GM18502 (cell line): Measurements from ENCODE around the gene GJC1.

ENCODE experiments used
- ATAC-seq: cut with Tn5 transposase; IDR thresholded peaks from one replicate; pipeline ENCODE4 v1.9.1; 2021; ENCODE audit warnings: mild to moderate bottlenecking; ENCODE audit not compliant: unreplicated experiment, poor library complexity

Gene GJC1

GRCh38 chr17:44829523-44830358 is at the start of gene GJC1:
GJC1 (minus strand) TSS chr17:44830287; CDS start chr17:44805817, 24,470 bp downstream.
- ATAC-seq: no peak

GRCh38 chr17:44879376-44879775 is 49.3 kb upstream of the GJC1 start:
- no peak for ATAC-seq

- ATAC-seq: no peak
Measured at GRCh38 chr17:44878627-44879221, 48.6 kb upstream of the GJC1 start.

GRCh38 chr17:44877121-44877520 is 47.0 kb upstream of the GJC1 start:
- ATAC-seq: no peak

DNA sequence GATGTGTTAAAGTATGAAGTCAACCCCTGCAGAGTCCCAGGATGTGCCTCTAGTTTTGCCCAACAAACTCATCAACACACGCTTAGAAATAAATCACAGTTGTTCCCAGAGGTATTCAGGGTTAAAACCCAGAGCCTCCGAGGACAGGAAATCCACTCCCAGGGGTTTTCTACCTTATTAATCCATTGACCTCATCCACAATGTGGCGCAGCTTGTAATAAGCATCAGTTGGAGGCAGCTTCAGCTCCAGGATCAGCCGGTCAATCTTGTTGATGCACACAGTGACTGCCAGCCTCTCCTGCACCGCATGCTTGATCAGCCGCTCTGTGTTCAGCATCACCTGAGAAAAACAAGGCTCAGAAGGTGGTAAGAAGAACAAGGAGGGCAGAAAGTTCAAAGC is 45.7 kb upstream of the GJC1 start:
- ATAC-seq: no peak

- ATAC-seq: no peak
Measured at GRCh38 chr17:44872131-44872768, 42.2 kb upstream of the GJC1 start.

- no peak for ATAC-seq
Measured at GRCh38 chr17:44871556-44871955, 41.5 kb upstream of the GJC1 start.

DNA sequence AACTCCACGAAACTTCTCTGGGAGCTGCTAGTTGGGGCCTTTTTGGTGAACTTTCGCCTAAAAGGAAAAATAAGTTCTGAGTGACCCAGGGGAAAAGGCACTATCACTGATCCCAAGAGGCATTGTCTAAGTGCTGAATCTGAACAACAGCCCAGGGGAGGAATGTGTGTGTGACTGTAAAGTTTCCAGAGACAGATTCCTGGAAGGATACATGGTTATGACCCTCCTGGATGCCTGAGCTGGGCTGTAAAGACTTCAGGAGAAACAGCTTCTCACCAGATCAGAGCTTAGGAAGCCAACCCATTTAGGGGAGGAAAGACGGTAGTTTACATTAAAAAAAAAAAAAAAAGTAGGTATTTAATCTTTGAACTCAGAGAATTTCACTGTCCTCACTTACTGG is 37.8 kb upstream of the GJC1 start:
- ATAC-seq: no peak

DNA sequence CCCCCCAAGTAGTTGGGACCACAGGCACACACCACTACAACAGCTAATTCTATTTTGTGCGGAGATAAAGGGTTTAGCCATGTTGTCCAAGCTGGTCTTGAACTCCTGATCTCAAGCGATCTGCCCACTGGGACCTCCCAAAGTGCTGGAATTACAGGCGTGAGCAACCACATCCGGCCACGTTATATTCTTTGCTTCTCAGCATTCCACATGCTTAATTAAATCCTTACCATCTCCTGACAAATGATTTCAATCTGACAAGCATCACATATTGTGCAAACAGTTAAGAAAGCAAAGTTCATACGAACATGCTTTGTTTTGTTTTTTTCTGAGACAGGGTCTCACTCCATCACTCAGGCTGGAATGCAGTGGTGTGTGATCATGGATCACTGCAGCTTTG is 35.8 kb upstream of the GJC1 start:
- ATAC-seq: no peak

- ATAC-seq: no peak
Measured at GRCh38 chr17:44865231-44865660, 35.2 kb upstream of the GJC1 start.

GRCh38 chr17:44864831-44865230 is 34.7 kb upstream of the GJC1 start:
- no peak for ATAC-seq

DNA sequence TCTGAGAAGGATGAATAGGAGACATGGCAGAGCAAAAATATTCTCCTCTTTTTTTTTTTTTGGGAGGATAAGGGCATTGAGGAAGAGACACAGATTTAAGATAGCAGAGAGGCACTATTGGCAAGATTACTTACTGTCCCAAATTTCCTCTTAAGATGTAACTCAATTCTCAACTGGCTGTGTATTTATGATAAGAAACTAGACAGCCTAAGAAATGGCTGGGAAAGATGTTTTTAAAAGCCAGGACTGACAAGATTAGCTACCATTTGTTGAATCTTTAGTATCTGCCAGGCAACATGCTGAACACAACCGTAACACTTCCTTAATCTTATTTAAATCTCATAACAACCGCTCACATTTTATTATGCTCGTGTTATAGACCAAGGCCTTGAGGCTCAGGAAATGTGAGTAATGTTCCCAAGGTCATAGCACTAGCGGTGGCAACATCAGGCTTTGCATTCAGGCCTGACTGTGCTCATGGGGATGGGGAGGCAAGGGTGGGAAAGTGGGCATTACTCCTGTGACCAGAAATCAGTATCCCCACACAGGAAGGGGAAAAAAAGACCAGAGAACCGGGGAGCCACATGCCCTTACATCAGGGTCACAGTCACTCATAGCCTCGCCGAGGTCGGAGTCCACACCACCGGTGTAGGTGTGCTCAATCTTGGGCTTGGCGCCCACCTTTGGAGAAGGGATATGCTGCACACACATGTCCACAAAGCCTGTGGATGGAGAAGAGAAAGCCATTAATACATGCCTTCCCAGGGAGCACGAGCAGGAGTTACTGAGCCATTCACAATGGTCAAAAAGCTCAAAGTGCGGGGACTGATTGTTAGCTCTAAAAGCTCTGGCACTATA is 33.2 kb upstream of the GJC1 start:
- no peak for ATAC-seq

GRCh38 chr17:44862278-44862914 is 32.3 kb upstream of the GJC1 start:
- no peak for ATAC-seq

- ATAC-seq: no peak
Measured at GRCh38 chr17:44859701-44860100, 29.6 kb upstream of the GJC1 start.

GRCh38 chr17:44854192-44854591 is 24.1 kb upstream of the GJC1 start:
- ATAC-seq: no peak

DNA sequence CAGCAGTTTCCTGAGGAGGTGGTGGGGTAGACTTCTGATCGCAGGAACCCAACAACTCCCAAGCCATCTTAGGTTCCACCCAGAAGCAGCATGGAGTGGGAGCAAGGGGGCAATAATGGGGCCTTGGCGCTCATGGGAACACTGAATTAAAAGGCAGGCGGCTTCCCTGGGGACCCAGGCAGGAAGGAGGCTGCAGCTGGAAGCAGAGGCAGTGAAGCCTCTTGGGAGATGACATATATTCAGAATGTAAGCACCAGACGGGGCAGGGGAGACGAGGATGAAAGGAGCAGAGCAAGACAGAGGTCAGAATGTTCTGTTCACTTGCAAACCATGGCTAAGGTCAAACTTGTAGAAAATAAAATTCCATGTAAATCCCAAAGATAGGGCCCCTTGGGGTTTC is 20.5 kb upstream of the GJC1 start:
- ATAC-seq: no peak

DNA sequence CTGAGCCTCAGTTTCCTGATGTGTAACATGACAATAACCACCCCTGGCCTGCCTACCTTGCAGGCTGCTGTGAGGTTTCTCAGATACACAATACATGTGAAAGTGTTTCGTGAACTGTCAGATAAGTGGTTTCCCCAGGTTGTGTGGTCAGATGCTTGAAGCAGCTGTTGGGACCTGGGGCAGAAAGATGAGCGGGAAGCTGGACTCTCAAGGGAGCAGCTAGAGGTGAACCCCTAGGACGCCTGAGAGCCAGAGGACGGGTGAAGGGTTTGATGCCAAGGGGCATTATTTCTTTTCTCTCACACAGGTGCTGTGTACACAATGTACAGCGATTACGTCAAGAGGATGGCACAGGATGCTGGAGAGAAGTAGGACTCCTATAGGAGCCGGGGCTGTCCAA is 19.9 kb upstream of the GJC1 start:
- no peak for ATAC-seq

GRCh38 chr17:44848961-44849489 is 18.9 kb upstream of the GJC1 start:
- ATAC-seq: no peak

DNA sequence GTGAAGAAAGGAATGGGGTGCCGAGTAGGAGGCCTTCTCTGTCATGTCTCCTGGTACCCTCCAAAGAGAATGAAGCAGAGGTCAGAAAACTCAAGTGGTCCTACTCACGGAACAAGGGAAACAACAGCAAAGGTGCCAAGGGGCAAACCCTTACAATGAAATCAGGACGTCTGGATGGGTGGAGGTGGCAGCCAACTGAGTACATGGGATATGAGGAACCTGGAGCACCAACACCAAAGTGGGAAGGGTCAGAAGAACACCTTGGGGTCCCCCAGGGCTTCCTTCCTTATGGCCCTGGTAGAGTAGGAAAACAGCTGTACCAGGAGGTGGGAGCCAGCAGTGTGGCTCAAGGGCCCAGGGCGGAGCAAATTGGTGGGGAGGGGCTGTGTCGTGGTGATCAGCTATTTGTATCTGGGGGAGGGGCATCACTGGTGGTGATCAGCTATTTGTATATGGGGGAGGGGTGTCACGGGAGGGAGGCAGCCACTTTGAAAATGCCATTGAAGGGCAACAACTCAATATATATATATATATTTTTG is 18.2 kb upstream of the GJC1 start:
- no peak for ATAC-seq

DNA sequence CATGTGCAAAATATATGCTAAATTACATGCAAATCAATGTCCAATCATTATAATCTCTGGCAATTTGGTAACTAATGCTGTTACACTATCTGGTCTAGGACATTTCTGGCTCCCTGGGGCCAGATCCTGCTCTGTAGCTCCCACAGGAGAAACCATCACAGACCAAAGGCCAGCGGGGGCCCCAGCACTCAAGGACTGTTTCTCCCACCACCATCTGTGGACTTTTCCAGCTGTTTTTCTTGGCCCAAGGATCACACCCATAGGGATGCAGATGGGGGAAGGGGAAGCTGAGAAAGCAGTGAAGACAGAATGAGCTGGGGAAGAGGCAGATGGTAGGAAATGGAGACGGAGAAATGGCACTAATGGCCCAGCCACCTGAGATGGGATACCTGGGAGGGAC is 17.5 kb upstream of the GJC1 start, which contains the start of gene HIGD1B:
HIGD1B (plus strand) TSS at position 298 of the 400 bp plus-strand sequence. CDS start 270 bp downstream, outside the sequence.
- ATAC-seq: no peak
